GM10266 (cell line): ENCODE measurements around the gene C1orf105.
A peak's percentile ranks its signal among the peaks of the same experiment; 100 is the strongest.
"Not testable (repeated sequence)": the region's sequence is repeated elsewhere in the genome, so short reads cannot be mapped to it uniquely, and the experiment has no call there.

Source experiments
- DNase-seq: peaks from one replicate; pipeline ENCODE4 v3.0.0; 2012; ENCODE audit errors: extremely low spot score
- CTCF ChIP-seq: IDR thresholded peaks from 2 replicates; pipeline ENCODE4 v1.5.1; 2012; ENCODE audit warnings: mild to moderate bottlenecking, low read depth; ENCODE audit not compliant: control insufficient read depth, insufficient read depth; ENCODE audit errors: missing control alignments

Gene C1orf105

DNA sequence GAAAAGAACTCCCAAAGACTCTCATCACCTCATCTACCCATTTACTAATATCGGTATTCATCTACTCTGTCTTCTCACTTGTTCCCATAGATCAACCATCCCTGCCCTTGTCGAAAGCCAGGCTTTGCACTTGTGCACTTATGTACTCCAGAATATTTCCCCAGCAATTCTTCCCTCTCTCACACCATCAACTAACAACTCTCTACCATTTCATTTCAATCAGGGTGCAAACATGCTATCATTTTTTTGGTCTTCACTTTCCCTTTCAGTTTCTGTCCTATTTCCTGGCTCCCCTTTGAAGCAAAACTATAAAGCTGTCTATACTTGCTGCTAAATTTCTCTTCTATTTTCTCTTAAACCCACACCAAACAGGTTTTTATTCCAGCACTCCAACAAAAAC is 6.7 kb downstream of the C1orf105 start:
- DNase-seq: no peak

DNA sequence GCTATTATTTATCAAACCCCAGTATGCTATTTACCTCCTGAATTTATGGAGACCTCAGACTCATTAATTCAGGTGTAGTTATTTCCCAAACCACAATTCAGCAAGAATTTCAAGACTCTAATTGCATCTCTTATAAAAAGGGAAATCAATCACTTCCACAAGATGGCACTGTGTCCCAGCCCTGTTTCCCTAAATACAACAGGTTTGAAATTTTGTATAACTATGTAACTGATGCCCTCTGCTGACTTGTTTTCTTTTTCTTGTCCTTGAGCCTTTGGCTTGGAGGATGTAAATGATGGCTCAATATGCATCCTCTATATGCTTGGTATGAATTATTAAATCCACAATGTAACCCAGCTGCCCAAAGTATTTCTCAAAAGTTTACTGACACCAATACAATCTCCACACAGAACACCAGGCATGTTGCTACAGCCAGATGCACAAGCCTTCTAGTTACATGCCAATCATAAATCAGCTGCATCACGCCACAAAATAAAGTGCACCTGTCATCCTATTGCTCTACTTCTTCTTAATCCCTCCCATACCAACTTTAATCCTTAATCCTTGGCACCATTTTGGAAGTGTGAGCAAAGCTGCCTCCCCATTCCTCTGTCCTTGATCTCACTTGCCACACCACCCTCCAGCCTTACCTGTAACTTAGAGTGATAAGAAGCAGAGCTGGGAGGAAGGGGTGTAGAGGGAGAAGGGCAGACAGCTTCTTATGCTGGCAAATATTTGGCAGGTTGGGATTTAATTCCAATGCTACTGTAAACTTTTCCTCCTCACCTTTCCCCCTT is 9.0 kb downstream of the C1orf105 start:
- peak; percentile 49 for TF ChIP-seq CTCF

More for the DNA sequence above, 6.7 kb downstream of the C1orf105 start:
- no peak for TF ChIP-seq CTCF

GRCh38 chr1:172430128-172430454 is 9.6 kb downstream of the C1orf105 start:
- TF ChIP-seq CTCF: no peak
- no peak for DNase-seq

More for the DNA sequence above, 9.0 kb downstream of the C1orf105 start:
- DNase-seq: peak; percentile 39

DNA sequence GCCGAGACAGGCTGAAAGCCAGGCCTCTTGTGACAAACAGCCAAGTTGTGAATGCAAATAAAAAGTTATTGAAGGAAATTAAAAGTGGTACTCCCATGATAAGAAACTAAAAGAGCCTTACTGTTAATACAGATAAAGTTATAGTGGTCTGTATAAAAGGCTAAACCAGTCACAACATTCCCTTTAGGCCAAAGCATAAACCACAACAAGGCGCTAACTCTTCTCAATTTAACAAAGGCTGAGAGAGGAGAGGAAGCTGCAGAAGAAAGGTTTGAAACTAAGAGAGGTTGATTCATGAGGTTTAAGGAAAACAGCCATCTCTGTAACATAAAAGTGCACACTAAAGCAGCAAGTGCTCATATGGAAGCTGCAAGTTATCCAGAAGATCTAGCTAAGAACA is 10.7 kb downstream of the C1orf105 start:
- no peak for DNase-seq
- TF ChIP-seq CTCF: no peak

DNA sequence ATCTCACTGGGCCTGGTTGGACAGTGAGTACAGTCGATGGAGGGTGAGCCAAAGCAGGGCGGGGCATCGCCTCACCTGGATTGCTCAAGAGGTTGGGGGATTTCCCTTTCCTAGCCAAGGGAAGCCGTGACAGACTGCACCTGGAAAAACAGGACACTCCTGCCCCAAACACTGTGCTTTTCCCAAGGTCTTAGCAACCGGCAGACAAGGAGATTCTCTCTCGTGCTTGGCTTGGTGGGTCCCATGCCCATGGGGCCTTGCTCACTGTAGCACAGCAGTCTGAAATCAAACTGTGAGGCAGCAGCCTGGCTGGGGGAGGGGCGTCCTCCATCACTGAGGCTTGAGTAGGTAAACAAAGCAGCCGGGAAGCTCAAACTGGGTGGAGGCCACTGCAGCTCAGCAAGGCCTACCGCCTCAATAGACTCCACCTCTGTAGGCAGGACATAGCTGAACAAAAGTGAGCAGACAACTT is 11.3 kb downstream of the C1orf105 start:
- no peak for DNase-seq
- no peak for TF ChIP-seq CTCF

- DNase-seq: not testable (repeated sequence)
Measured at GRCh38 chr1:172437183-172437582, 16.7 kb downstream of the C1orf105 start.

DNA sequence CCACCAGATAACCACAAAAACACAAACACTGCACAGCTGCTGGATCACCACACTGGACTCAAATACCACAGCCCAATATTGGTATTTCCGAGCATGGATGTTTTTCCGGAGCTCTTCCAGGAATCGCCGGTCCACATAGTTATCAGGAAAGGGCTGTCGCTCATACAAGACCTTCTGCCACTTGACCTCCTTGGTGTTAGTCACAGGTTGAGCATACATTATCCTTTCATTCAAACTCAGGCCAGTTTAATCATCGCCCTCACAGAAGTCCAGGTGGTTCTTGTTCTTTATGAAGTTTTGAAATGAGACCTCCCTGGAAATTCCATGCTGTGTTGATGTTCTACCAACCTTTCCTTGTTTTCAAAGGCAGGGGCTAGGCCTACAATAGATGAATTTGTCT is 21.9 kb downstream of the C1orf105 start:
- no peak for TF ChIP-seq CTCF
- no peak for DNase-seq
